Hematopoietic multipotent progenitor cell treated with erythropoietin and hydrocortisone succinate and interleukin-3 and kit ligand, for 6 days (in vitro differentiated cells): ENCODE measurements around the gene PLAAT3.
"Not testable (repeated sequence)": the region's sequence is repeated elsewhere in the genome, so short reads cannot be mapped to it uniquely, and the experiment has no call there.

Experiments used
- DNase-seq: peaks from one replicate; pipeline ENCODE4 v3.0.0-alpha.2; 2015

The PLAAT3 gene

GRCh38 chr11:63564784-63565350 lies 49.4 kb downstream of the PLAAT3 start:
- DNase-seq, result peak; percentile 41

DNA sequence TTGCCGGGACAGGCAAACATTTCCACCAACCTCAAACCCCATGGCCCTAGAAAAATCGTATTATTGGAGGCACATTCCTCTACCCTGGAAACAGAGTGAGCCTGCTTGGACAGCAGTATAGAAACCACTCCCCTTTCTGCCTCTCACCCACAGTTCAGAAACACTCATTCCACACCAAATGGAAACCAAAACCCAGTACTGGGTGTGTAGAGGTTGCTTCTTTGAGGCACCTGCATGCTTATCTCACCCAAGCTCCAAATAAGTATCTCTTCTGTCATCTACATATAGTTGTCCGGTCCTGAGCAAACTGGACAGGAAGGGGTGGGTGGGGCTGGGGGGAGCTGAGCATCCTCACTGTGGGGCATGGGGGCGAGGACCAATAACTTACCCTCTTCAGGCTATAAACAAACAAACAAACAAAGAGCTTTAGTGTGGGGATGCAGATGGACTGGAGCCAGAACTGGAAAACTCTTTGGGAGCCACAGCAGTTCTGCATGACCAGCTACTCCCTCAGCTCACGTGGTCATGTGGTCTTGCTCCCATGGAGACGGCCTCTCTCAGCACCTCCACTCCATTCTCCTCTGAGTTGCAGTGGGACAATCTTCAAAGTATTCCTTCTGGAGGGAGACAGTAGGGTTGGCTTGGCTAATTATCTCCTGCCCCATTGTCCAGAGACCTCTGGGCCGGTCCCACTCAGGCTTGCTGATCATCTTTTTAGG lies 50.0 kb downstream of the PLAAT3 start:
- no peak for DNase-seq

GRCh38 chr11:63563201-63564055 lies 50.8 kb downstream of the PLAAT3 start, which contains the start of gene PLAAT2:
Gene PLAAT2 (minus strand): TSS chr11:63563379. CDS start chr11:63563324, 55 bp downstream.
- no peak for DNase-seq

DNA sequence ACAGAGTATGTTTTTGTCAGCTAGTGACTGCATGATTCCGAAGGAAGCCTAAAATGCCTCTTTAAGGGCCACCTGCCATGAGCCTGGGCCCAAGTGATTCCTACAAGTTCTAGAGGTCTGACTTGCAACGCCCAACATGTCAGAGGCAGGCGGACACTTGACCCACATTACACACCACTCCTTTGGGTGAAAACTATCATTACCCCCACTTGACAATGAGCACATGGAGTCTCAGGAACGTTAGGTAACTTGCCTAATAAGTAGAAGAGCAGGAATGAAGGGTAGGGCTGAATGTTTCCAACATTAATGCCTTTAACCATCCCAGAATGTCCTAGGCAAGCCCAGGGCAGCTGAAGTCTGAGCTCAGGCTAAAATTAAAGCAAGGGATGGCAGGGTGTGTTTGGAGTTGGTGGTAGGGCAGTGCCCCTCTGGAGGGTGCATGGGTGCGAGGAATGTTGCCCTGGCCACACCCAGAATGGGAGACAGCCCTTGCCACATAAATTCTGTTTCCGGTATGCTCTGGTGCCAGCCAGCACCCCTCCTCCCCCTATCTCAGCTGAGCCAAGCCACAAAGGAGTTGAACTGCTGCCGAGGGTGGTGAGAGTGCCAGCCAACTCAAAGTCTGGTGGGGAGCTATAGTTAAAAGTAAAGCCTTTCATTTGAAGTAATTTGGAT lies 53.6 kb downstream of the PLAAT3 start:
- peak; percentile 79 for DNase-seq

- DNase-seq, result no peak
These were observed 55.6 kb downstream of the PLAAT3 start for GRCh38 chr11:63558459-63559157.

DNA sequence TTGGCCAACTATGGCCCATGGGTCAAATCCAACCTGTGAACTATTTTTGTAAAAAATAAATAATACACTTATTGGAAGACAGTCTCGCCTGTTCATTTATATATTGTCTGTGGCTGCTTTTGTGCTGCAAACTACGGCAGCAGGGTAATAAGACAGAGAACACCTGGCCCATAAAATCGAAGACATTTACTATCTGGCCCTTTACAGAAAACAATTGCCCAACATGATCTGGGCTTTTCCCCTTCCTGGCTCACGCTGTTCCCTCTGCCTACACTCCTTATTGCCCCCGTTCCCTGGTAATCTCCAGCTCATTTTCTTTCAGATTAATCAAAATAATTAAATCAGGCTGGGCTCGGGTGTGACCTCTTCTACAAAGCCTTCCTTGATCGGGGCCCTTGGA lies 56.7 kb downstream of the PLAAT3 start:
- no peak for DNase-seq

GRCh38 chr11:63556404-63557013 lies 57.7 kb downstream of the PLAAT3 start:
- no peak for DNase-seq

DNA sequence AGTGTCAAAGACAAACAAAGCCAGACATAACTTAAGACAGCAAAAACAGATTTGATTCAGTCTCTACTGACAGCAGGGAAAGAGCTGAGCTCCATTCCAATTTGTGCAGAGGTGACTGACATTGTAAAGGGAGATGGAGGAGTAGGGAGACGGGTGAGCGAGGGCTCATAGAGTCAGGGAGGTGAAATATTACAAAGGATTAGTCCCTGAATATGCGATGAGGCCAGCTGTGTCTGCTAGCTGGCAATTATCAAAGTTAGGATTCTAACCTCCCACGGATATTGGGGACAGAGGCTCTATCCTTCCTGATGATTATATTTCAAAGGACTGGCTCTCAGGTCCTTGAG lies 59.4 kb downstream of the PLAAT3 start:
- DNase-seq, result no peak

GRCh38 chr11:63553759-63554158 lies 60.5 kb downstream of the PLAAT3 start:
- peak; percentile 42 for DNase-seq

DNA sequence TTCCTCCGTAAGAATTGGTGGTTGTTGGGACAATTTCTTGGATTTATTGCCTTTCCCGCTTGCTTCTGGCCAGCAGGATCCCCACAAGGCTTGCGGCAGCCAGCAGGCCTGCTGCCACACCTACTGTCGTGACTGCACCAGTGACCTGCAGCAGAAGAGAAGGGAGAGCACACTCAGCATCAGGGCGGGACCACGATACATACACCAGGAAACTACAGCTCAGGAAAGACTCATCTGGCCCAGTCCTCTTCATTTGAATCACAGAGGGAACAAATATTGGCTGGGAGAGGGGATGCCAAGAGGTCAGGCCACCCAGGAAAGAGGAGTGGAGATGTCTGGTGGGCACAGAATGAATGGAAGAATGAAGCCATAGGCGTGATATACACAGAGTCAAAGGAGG lies 61.3 kb downstream of the PLAAT3 start:
- no peak for DNase-seq

GRCh38 chr11:63551889-63552266 lies 62.4 kb downstream of the PLAAT3 start:
- no peak for DNase-seq

- DNase-seq, result no peak
These were observed 62.9 kb downstream of the PLAAT3 start for GRCh38 chr11:63551091-63551888.

GRCh38 chr11:63550156-63550700 lies 64.0 kb downstream of the PLAAT3 start:
- DNase-seq, result not testable (repeated sequence)

DNA sequence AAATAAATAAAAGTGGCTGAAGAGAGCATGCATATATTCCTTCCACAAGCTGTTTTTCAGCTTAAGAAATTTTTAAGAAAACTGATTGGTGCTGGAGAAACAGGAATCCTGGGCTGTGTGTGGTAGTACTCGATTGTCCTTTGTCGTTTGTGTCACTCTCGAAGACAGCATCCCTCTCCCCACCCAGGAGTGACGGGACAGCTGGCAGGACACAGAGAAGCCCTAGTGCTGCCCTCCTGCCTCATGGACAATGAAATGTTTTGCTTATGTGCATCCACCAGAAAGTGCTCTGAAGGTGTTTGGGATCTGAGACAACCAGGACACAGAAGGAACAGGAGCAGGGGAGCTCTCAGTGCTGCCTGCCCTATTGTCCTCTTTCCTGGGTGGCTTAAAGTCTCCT lies 64.8 kb downstream of the PLAAT3 start:
- DNase-seq, result no peak

DNA sequence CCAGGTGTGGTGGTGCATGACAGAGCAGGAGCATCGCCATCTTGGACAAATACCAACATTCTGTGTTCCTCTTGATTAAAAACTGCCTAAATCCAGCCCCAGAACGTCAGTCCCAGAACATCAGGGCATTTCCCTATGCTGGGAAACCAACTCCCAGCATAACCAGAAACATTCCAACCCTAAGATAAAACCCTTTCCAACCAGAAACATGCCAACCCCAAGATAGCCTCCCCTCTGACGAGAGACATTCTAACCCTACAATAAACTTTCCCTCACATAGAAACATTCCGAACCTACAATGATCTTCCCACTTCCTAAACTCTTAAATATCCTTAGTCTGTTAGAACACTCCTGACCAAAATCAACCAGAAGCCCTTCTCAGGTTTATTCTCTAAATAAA lies 66.1 kb downstream of the PLAAT3 start:
- DNase-seq, result no peak

GRCh38 chr11:63547061-63547460 lies 67.2 kb downstream of the PLAAT3 start:
- no peak for DNase-seq

DNA sequence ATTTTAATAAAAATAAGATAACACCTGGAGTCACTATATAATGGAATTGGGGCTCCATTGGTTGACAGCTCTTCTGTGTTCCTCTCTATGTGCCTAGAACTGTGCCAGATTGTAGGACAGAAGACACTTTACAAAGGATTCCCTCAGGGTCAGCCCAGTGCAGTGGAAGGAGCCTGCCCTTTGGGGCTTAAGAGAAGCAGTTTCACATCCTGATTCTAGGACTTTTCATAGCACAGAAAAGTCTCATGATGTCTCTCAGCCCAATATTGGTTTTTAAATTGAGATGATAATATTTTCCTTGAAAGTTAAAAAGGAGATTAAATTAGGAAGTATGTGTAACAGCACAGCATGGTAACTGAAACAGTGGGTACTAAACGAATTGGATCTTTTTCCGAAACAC lies 70.5 kb downstream of the PLAAT3 start:
- DNase-seq, result no peak

GRCh38 chr11:63542506-63542905 lies 71.7 kb downstream of the PLAAT3 start:
- not testable (repeated sequence) for DNase-seq

DNA sequence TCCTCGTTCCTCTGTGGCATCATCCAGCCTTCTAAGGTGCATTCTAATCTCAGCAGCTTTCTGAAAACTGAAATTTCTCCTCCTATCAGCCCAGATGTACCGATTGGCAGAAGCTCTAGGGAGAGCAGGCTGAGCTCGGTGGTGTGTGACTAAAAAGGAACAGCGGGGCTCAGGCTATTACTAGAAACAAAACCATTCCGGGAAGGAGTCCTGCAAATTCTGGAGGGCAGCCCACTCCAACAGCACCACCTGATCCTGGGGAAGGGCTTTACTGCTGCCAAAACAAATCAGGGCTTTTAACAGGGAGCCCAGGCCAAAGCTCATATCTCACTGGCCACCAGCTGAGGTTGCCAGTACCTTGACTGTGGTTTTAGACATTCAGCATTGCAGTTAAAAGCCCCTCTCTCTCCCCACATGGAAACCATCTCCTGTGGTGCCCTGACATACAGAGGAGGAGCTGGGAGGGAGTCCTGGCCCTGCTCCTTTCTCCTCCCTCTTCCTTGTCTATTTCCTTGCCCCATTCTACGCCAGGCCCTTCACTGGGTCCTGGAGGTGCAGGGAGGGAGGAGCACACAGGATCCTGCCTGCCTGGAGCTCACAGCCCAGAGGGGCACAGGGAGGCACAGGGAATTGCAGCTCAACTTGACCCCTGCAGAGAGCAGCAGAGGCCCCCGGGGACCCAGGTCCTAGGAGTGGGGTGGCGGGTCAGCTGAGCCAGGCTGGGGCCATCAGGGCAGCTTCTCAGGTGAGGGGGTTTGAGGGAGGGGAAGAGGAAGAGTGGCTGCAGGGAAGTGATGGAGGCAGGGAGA lies 76.7 kb downstream of the PLAAT3 start:
- no peak for DNase-seq

- DNase-seq, result peak; percentile 46
These were observed 77.5 kb downstream of the PLAAT3 start, which contains the start of gene PLAAT4 for GRCh38 chr11:63536669-63537292. Gene PLAAT4 (plus strand): TSS chr11:63536808. CDS start chr11:63536869, 61 bp downstream.
